ENCODE data around the gene NAGS. TPM values are rescaled to one million over a fixed set of nuclear protein-coding genes. Genes with fewer than 3 reads are reported as not detected.
A peak's percentile ranks its signal among the peaks of the same experiment; 100 is the strongest.
"Not testable (repeated sequence)": the region's sequence is repeated elsewhere in the genome, so short reads cannot be mapped to it uniquely, and the experiment has no call there.

NAGS gene
- total RNA-seq, 2 donors from 2014 or later = 0.21 to 0.42 TPM

GRCh38 chr17:44046893-44047292, 42.5 kb downstream of the NAGS start:
- H3K27ac Mint-ChIP-seq; H3K36me3 Mint-ChIP-seq (ENCODE audit: low read depth); DNase-seq; H3K9me3 ChIP-seq (ENCODE audit: control insufficient read depth, low read length, poor library complexity, severe bottlenecking); H3K4me1 Mint-ChIP-seq; ATAC-seq; H3K27me3 Mint-ChIP-seq; H3K4me3 Mint-ChIP-seq: not testable (repeated sequence)

DNA sequence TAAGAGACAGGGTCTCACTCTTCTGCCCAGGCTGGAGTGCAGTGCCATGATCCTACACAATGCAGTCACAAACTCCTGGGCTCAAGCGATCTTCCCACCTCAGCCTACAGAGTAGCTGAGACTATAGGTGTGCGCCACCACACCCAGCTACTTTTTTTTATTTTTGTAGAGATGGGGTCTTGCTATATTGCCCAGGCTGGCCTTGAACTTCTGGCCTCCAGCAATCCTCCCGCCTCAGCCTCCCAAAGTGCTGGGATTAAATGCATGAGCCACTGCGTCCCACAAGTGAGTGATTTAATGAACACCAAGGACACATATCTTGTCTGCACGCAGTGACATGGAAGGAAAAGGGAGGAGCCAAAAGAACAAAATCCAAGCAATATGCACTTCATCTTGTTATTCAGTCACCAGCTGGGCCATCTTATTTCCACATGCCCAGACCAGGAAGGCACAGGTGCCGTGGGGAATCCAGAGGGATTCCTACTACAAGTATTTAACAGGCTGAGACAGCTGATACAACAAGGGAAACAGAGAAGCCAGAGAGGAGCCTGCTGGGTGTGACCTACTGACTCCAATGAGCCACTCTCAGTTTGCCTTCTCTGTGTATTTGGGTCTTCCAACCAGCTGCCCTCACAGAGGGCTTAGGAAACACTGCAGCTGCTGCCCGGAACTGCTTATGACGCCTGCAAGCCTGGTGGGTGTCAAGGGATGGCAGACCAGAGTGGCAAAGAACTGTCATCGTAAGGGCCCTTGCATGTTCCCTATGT, 45.1 kb downstream of the NAGS start:
- Mint-ChIP-seq H3K27me3 (no peaks in the 10 kb centered on the region), H3K4me3 (no peak overlapping the region), H3K4me1 (peaks cover 14% of the 10 kb centered on the region), H3K36me3 (ENCODE audit: low read depth) (peaks cover 6% of the 10 kb centered on the region), H3K27ac (no peak overlapping the region)
- ATAC-seq (no peak), DNase-seq (no peak)
- no peaks in the 10 kb centered on the region for H3K9me3 ChIP-seq (ENCODE audit: control insufficient read depth, low read length, poor library complexity, severe bottlenecking)

DNA sequence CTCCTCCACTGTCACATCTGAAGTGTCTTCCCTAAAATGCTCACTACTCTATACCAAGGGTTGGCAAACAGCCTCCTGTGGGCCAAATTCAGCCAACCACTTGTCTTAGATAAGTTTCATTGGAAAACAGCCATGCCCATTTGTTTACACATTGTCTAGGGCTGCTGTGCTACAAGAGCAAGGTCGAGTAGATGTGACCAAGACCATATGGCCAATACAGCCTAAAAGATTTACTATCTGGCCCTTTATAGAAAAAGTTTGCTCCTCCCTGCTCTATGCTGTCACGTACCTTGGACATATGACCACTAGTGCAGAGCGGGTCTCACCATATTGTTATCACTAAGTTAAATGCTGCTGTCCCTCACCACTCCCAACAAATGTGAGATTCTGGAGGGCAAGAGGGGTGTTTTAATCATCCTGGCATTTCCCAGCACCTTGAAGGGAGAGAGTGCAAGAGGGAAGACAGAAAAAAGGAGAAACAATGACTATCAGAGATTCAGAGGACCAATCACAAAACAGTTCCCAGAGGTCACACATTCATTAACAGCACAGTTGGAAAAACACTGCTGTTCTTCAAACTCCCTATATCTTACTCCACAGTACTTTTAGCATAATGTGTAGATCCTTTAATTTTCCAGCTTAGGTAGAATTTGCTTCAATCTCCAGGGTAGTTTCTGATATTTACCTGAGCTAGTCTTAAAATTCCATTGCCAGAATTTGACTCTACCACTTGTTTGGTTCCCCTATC, 48.9 kb downstream of the NAGS start:
- H3K9me3 ChIP-seq (ENCODE audit: control insufficient read depth, low read length, poor library complexity, severe bottlenecking) = no peaks in the 10 kb centered on the region
- Mint-ChIP-seq H3K4me3 (no peak overlapping the region), H3K27ac (peak overlapping the region; percentile 61), H3K4me1 (peaks cover 16% of the 10 kb centered on the region), H3K36me3 (ENCODE audit: low read depth) (peaks cover 6% of the 10 kb centered on the region), H3K27me3 (no peaks in the 10 kb centered on the region)
- no peak for ATAC-seq
- no peak for DNase-seq

Other genes with a start within 250 kb of the NAGS start
- gene SOST, start 245.8 kb upstream of the NAGS start, total RNA-seq = not detected
- gene DUSP3, start 225.6 kb upstream of the NAGS start, total RNA-seq = 10 to 100 TPM; 15.5 to 19.0 TPM
- not detected for gene CFAP97D1, start 224.2 kb upstream of the NAGS start, total RNA-seq
- under 1 TPM in 1 of 2 donors, not detected in 1; 0.90 TPM for gene MPP3, start 171.5 kb upstream of the NAGS start, total RNA-seq
- gene CD300LG, start 157.4 kb upstream of the NAGS start, total RNA-seq = not detected
- 1 to 10 TPM; 1.5 to 2.2 TPM for gene MPP2, start 97.1 kb upstream of the NAGS start, total RNA-seq
- not detected for gene PPY, start 62.1 kb upstream of the NAGS start, total RNA-seq
- not detected for gene PYY, start 50.7 kb upstream of the NAGS start, total RNA-seq
- 10 to 100 TPM; 10.5 to 11.8 TPM for gene TMEM101, start 10.3 kb downstream of the NAGS start, total RNA-seq
- gene LSM12, start 62.0 kb downstream of the NAGS start, total RNA-seq = 10 to 100 TPM; 35.3 to 46.5 TPM
- 10 to 100 TPM; 10.9 to 13.8 TPM for gene G6PC3, start 66.1 kb downstream of the NAGS start, total RNA-seq
- gene HDAC5, start 119.0 kb downstream of the NAGS start, total RNA-seq = 10 to 100 TPM; 83.6 to 96.5 TPM
- gene HROB, start 137.3 kb downstream of the NAGS start, total RNA-seq = 1 to 10 TPM; 2.6 to 5.7 TPM
- gene ASB16, start 166.1 kb downstream of the NAGS start, total RNA-seq = not detected
- gene TMUB2, start 182.3 kb downstream of the NAGS start, total RNA-seq = 10 to 100 TPM; 52.2 to 53.1 TPM
- gene ATXN7L3, start 195.3 kb downstream of the NAGS start, total RNA-seq = 10 to 100 TPM; 97.1 to 97.5 TPM
- 100 to 1,000 TPM; 121 to 140 TPM for gene UBTF, start 215.1 kb downstream of the NAGS start, total RNA-seq